Measurements from ENCODE around the gene SORBS1. TPM values are rescaled to one million over a fixed set of nuclear protein-coding genes. Genes with fewer than 3 reads are reported as not detected.

SORBS1 gene
- total RNA-seq, 2 donors from 2014 or later: 56.8 to 79.1 TPM

DNA sequence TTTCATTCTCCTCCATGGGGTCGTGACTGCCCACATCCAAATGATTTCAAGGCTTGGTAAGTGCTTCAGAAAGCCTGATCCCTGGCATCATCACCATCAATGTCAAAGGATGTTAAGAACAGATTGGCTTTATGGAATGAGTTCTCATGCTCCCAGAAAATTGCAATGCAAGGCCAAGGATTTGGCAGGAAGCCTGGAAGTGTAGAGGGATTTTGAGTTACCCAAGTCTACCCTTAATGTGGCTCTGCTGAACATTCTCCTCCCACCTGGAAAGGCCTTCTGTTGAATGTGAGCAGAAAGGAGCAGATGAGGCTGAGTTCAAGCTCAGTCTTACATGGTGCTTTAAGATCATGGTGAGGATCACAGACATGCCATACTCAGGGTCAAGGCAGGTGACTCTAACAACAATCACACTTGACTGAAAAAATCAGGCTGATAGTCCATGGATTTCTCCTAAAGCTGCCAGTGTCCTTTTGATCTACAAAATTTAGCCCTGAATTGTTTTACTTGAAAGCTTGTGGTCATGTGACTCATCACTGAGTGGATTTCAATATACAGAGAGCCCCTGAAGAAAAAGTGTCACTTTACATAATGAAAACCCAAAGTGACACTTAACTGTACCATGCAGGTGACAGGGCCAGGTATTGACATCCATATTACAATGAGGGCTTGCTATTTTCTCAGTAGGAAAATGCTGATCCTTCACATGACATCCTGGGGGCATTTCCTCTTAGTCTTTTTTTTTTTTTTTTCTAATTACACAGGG lies 159.3 kb downstream of the SORBS1 start:
- no peak for DNase-seq
- H3K27me3 ChIP-seq: no peaks in the 10 kb centered on the region
- ATAC-seq: no peak
- H3K36me3 ChIP-seq (replicated peaks in 1 of 2; ENCODE audit: insufficient read depth in 1 of 2, low read depth in 2 of 2): peaks cover 0 to 3% of the 10 kb centered on the region in 2 donors
- TF ChIP-seq POLR2A (IDR thresholded peaks at IDR 0.05): no peak
- TF ChIP-seq, protein P1, sequence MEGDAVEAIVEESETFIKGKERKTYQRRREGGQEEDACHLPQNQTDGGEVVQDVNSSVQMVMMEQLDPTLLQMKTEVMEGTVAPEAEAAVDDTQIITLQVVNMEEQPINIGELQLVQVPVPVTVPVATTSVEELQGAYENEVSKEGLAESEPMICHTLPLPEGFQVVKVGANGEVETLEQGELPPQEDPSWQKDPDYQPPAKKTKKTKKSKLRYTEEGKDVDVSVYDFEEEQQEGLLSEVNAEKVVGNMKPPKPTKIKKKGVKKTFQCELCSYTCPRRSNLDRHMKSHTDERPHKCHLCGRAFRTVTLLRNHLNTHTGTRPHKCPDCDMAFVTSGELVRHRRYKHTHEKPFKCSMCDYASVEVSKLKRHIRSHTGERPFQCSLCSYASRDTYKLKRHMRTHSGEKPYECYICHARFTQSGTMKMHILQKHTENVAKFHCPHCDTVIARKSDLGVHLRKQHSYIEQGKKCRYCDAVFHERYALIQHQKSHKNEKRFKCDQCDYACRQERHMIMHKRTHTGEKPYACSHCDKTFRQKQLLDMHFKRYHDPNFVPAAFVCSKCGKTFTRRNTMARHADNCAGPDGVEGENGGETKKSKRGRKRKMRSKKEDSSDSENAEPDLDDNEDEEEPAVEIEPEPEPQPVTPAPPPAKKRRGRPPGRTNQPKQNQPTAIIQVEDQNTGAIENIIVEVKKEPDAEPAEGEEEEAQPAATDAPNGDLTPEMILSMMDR (IDR thresholded peaks at IDR 0.05): no peak
- intact Hi-C loops (cut with DNase I): no loop called here
- 83 to 93% methylated on average over 1 of the region's 1 CpG for WGBS, 2 donors
- peaks cover 15% of the 10 kb centered on the region for H3K4me1 ChIP-seq
- H3K27ac ChIP-seq: no peak overlapping the region
- H3K4me3 ChIP-seq: no peak overlapping the region
- no peaks in the 10 kb centered on the region for H3K9me3 ChIP-seq

DNA sequence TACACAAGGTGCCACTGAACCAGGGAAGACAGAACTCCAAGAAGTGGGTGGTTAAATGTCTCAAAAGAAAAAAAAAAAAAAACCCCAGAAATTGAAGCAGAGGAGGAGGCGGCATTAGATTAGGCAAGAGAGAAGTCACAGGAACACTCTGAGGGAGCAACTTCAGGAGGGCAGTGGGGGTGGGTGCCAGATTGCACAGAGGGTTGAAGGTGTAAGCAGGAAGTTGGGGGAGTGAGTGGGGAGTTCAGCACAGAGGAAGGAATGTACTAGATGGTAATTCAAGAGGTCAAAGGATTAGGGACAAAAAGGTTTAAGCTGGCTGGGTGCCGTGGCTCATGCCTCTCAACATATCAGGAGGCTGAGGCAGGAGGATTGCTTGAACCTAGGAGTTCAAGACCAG lies 160.4 kb downstream of the SORBS1 start:
- Histone ChIP-seq H3K36me3 (replicated peaks in 1 of 2; ENCODE audit: insufficient read depth in 1 of 2, low read depth in 2 of 2) (peaks cover 0 to 3% of the 10 kb centered on the region in 2 donors), H3K27ac (no peak overlapping the region), H3K4me1 (peaks cover 8% of the 10 kb centered on the region), H3K27me3 (no peaks in the 10 kb centered on the region), H3K4me3 (no peak overlapping the region), H3K9me3 (no peaks in the 10 kb centered on the region)
- no peak for TF ChIP-seq POLR2A (IDR thresholded peaks at IDR 0.05)
- TF ChIP-seq, protein P1 (IDR thresholded peaks at IDR 0.05): no peak
- WGBS, 2 donors: 92 to 96% methylated on average over 2 of the region's 2 CpGs
- no peak for ATAC-seq
- no peak for DNase-seq
- intact Hi-C loops (cut with DNase I): no loop called here

DNA sequence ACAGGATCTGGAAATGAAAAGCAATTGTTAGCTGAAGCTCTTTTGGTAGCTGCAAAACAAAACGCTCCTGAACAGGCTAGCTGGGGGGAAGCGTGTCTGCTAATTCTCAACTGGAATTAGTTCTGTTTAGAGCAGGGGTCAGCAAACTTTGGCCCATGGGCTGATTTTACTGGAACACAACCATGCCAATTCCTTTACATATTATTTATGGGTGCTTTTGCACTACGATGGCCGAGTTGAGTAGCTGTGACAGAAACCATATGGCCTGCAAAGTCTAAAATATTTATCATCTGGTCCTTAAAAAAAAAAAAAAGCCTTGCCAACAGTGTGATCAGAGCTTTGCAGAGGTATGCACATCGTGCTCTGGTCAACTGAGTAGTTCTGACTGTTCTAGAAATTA lies 162.0 kb downstream of the SORBS1 start:
- H3K36me3 ChIP-seq (replicated peaks in 1 of 2; ENCODE audit: insufficient read depth in 1 of 2, low read depth in 2 of 2): peaks cover 0 to 3% of the 10 kb centered on the region in 2 donors
- no peak overlapping the region for H3K27ac ChIP-seq
- TF ChIP-seq, protein P1 (IDR thresholded peaks at IDR 0.05): no peak
- TF ChIP-seq POLR2A (IDR thresholded peaks at IDR 0.05): no peak
- H3K4me1 ChIP-seq: no peaks in the 10 kb centered on the region
- ATAC-seq (no peak), DNase-seq (no peak)
- intact Hi-C loops (cut with DNase I): no loop called here
- no peak overlapping the region for H3K4me3 ChIP-seq
- H3K27me3 ChIP-seq: no peaks in the 10 kb centered on the region
- 84 to 95% methylated on average over 5 of the region's 5 CpGs for WGBS, 2 donors
- H3K9me3 ChIP-seq: no peaks in the 10 kb centered on the region

DNA sequence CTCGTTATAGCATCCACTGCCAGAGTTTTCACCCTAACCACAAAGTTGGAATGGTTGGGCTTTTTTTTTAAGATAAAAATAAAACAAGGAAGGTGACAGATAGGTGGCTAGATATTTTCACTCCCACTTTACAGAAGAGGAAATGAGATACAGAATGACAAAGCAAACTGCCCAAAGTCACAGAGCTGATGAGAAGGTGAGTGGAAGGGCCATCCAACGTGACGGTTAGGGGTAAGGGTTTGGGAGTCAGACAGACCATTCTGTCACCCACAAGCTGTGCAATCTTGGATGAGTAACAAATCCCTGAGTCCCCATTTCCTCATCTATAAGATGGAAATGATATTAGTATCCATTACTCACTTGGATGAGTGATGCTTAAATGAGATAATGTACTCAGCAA lies 163.4 kb downstream of the SORBS1 start:
- intact Hi-C loops (cut with DNase I): no loop called here
- no peak overlapping the region for H3K4me3 ChIP-seq
- H3K4me1 ChIP-seq: no peaks in the 10 kb centered on the region
- no peak for TF ChIP-seq POLR2A (IDR thresholded peaks at IDR 0.05)
- TF ChIP-seq, protein P1 (IDR thresholded peaks at IDR 0.05): no peak
- peaks cover 0 to 3% of the 10 kb centered on the region in 2 donors for H3K36me3 ChIP-seq (replicated peaks in 1 of 2; ENCODE audit: insufficient read depth in 1 of 2, low read depth in 2 of 2)
- no peaks in the 10 kb centered on the region for H3K27me3 ChIP-seq
- no peak overlapping the region for H3K27ac ChIP-seq
- no peaks in the 10 kb centered on the region for H3K9me3 ChIP-seq
- DNase-seq (no peak), ATAC-seq (no peak)
- WGBS, 2 donors: 83 to 86% methylated on average over 3 of the region's 3 CpGs

All from body of pancreas (tissue), 4 donors.